Measurements from ENCODE around the gene ANKRD28. TPM values are rescaled to one million over a fixed set of nuclear protein-coding genes. Genes with fewer than 3 reads are reported as not detected.

The ANKRD28 gene
- total and polyA plus RNA-seq, 2 experiments from 2014 or later = 15.2 to 61.3 TPM

DNA sequence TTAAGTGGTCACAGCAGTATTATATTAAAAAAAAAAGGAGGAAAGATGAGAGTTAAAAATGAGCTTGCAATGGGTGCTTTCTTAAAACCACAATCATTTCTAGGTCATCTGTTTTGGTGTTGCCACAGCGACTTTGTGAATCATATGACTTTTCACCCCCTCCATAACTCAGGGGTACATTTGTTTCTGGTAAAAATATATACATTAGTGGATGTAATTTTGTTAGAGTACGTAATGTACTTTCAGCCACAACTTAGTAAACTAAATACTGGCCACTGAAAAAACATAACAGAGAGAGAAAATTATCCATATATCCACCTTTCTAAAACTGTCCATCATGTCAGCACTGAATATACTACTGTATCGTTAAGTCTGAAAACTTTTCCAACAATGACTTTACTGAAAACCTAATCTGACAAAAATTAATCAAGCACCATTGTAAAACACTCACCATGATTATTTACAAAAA, 3.4 kb downstream of the ANKRD28 start (continued):
- TF ChIP-seq, protein P1, sequence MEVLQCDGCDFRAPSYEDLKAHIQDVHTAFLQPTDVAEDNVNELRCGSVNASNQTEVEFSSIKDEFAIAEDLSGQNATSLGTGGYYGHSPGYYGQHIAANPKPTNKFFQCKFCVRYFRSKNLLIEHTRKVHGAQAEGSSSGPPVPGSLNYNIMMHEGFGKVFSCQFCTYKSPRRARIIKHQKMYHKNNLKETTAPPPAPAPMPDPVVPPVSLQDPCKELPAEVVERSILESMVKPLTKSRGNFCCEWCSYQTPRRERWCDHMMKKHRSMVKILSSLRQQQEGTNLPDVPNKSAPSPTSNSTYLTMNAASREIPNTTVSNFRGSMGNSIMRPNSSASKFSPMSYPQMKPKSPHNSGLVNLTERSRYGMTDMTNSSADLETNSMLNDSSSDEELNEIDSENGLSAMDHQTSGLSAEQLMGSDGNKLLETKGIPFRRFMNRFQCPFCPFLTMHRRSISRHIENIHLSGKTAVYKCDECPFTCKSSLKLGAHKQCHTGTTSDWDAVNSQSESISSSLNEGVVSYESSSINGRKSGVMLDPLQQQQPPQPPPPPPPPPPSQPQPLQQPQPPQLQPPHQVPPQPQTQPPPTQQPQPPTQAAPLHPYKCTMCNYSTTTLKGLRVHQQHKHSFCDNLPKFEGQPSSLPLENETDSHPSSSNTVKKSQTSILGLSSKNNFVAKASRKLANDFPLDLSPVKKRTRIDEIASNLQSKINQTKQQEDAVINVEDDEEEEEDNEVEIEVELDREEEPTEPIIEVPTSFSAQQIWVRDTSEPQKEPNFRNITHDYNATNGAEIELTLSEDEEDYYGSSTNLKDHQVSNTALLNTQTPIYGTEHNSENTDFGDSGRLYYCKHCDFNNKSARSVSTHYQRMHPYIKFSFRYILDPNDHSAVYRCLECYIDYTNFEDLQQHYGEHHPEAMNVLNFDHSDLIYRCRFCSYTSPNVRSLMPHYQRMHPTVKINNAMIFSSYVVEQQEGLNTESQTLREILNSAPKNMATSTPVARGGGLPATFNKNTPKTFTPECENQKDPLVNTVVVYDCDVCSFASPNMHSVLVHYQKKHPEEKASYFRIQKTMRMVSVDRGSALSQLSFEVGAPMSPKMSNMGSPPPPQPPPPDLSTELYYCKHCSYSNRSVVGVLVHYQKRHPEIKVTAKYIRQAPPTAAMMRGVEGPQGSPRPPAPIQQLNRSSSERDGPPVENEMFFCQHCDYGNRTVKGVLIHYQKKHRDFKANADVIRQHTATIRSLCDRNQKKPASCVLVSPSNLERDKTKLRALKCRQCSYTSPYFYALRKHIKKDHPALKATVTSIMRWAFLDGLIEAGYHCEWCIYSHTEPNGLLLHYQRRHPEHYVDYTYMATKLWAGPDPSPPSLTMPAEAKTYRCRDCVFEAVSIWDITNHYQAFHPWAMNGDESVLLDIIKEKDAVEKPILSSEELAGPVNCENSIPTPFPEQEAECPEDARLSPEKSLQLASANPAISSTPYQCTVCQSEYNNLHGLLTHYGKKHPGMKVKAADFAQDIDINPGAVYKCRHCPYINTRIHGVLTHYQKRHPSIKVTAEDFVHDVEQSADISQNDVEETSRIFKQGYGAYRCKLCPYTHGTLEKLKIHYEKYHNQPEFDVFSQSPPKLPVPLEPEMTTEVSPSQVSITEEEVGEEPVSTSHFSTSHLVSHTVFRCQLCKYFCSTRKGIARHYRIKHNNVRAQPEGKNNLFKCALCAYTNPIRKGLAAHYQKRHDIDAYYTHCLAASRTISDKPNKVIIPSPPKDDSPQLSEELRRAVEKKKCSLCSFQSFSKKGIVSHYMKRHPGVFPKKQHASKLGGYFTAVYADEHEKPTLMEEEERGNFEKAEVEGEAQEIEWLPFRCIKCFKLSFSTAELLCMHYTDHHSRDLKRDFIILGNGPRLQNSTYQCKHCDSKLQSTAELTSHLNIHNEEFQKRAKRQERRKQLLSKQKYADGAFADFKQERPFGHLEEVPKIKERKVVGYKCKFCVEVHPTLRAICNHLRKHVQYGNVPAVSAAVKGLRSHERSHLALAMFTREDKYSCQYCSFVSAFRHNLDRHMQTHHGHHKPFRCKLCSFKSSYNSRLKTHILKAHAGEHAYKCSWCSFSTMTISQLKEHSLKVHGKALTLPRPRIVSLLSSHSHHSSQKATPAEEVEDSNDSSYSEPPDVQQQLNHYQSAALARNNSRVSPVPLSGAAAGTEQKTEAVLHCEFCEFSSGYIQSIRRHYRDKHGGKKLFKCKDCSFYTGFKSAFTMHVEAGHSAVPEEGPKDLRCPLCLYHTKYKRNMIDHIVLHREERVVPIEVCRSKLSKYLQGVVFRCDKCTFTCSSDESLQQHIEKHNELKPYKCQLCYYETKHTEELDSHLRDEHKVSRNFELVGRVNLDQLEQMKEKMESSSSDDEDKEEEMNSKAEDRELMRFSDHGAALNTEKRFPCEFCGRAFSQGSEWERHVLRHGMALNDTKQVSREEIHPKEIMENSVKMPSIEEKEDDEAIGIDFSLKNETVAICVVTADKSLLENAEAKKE (CRISPR knock-in tag; IDR thresholded peaks at IDR 0.05) = no peak
- TF ChIP-seq POLR2AphosphoS5 (IDR thresholded peaks at IDR 0.05; ENCODE audit: low read depth) (no peak), ZNF331 (CRISPR knock-in tag; IDR thresholded peaks at IDR 0.05; ENCODE audit: low read depth) (no peak), JUNB (IDR thresholded peaks at IDR 0.05; ENCODE audit: unreplicated experiment) (no peak), EZH2 (IDR thresholded peaks at IDR 0.05; ENCODE audit: low read depth, unreplicated experiment) (no peak)
- TF ChIP-seq, protein P2, sequence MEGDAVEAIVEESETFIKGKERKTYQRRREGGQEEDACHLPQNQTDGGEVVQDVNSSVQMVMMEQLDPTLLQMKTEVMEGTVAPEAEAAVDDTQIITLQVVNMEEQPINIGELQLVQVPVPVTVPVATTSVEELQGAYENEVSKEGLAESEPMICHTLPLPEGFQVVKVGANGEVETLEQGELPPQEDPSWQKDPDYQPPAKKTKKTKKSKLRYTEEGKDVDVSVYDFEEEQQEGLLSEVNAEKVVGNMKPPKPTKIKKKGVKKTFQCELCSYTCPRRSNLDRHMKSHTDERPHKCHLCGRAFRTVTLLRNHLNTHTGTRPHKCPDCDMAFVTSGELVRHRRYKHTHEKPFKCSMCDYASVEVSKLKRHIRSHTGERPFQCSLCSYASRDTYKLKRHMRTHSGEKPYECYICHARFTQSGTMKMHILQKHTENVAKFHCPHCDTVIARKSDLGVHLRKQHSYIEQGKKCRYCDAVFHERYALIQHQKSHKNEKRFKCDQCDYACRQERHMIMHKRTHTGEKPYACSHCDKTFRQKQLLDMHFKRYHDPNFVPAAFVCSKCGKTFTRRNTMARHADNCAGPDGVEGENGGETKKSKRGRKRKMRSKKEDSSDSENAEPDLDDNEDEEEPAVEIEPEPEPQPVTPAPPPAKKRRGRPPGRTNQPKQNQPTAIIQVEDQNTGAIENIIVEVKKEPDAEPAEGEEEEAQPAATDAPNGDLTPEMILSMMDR (conservative IDR thresholded peaks at IDR 0.05; ENCODE audit: low read depth in 2 of 2) = no peak
- TF ChIP-seq, protein P3, sequence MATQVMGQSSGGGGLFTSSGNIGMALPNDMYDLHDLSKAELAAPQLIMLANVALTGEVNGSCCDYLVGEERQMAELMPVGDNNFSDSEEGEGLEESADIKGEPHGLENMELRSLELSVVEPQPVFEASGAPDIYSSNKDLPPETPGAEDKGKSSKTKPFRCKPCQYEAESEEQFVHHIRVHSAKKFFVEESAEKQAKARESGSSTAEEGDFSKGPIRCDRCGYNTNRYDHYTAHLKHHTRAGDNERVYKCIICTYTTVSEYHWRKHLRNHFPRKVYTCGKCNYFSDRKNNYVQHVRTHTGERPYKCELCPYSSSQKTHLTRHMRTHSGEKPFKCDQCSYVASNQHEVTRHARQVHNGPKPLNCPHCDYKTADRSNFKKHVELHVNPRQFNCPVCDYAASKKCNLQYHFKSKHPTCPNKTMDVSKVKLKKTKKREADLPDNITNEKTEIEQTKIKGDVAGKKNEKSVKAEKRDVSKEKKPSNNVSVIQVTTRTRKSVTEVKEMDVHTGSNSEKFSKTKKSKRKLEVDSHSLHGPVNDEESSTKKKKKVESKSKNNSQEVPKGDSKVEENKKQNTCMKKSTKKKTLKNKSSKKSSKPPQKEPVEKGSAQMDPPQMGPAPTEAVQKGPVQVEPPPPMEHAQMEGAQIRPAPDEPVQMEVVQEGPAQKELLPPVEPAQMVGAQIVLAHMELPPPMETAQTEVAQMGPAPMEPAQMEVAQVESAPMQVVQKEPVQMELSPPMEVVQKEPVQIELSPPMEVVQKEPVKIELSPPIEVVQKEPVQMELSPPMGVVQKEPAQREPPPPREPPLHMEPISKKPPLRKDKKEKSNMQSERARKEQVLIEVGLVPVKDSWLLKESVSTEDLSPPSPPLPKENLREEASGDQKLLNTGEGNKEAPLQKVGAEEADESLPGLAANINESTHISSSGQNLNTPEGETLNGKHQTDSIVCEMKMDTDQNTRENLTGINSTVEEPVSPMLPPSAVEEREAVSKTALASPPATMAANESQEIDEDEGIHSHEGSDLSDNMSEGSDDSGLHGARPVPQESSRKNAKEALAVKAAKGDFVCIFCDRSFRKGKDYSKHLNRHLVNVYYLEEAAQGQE (IDR thresholded peaks at IDR 0.05; ENCODE audit: unreplicated experiment) = no peak
